ENCODE measurements around the gene DUXA. TPM values are rescaled to one million over a fixed set of nuclear protein-coding genes. Genes with fewer than 3 reads are reported as not detected.

The DUXA gene
- not detected in 2 replicates for total RNA-seq

DNA sequence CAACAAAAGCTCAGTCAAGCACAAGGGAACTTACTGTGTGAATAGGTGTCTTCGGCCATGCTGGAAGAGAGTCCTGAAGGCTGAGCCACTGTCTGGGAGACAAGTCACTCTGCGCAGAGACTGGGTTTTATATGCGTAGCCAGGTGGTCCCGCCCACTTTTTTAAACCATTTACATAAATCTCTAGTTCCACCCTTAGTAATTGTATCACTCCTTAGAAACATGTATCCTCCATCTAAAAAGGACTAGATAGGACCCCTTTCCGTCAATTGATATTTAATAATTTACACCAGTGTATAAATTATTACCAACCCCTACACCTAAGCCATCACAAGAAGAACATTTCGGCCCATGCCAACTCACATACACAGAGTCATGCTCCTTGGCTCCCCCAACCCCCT lies at the start of gene DUXA:
TSS of gene DUXA (minus strand) at position 101 of the 400 bp plus-strand sequence. CDS start at position 59, 42 bp downstream.

DNA sequence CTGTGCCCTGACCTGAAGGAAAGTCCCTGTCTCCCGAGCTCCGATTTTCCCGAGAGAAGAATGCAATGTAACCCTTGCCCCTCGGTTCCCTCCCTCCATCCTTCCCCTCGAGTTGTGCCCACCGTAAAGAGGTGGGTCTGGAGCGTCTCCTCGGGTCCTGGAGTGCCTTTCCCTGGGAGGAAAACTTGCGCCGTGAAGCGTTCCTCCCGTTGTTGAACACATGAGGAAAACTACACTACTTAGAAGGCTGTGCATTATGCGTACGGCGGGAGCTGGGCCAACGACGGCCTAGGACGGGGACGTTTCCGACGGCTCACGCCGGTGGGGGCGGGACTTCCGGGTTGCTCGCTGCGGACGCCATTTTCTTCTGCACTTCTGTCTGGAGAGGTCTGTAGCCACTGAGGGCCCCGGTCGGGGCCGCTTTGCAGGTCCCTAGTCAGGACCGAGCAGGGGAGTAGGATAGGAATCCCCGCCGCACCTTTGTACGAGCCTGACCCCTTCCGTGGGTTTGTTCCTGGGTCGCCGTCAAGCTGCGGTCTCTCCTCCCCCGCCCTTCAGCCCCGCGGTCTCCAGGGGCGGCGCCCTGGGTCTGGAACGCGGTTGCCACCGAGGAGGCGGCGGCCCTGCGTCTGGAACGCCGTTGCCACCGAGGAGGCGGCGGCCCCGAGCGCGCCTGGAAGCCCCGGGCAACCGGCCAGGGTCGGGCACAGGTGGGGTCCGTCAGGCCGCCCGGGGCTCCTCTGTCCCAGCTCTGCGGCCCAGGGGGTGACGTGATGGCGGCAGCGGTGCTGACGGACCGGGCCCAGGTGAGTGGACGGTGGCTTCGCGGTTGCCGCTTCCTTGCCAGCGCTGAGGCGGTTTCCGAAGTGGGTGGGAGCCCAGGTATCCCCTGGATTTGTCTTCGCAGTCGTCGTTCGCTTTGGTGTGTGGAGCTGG lies 24.1 kb upstream of the DUXA start, which contains the start of gene ZNF264:
TSS of gene ZNF264 (plus strand) at position 360 of the 936 bp plus-strand sequence. CDS start at position 774, 414 bp downstream.

Other genes starting within 250 kb of the DUXA start
- not detected in 2 replicates for gene USP29, start 47.5 kb downstream of the DUXA start, total RNA-seq
- not detected in 2 replicates for gene ZIM3, start 22.3 kb downstream of the DUXA start, total RNA-seq
- 16.3 and 23.6 TPM in 2 replicates for gene ZNF264, start 24.0 kb upstream of the DUXA start, total RNA-seq
- gene AURKC, start 63.5 kb upstream of the DUXA start, total RNA-seq = 1.4 and 6.9 TPM in 2 replicates
- gene ZNF805, start 73.1 kb upstream of the DUXA start, total RNA-seq = 7.3 and 13.3 TPM in 2 replicates
- 29.3 and 55.3 TPM in 2 replicates for gene ZNF460, start 113.0 kb upstream of the DUXA start, total RNA-seq
- gene ZNF543, start 153.0 kb upstream of the DUXA start, total RNA-seq = 5.3 and 8.2 TPM in 2 replicates
- gene ZNF304, start 183.8 kb upstream of the DUXA start, total RNA-seq = 4.9 and 13.0 TPM in 2 replicates
- 18.5 and 37.4 TPM in 2 replicates for gene TRAPPC2B, start 196.1 kb upstream of the DUXA start, total RNA-seq
- 0.78 and 3.0 TPM in 2 replicates for gene ZNF547, start 196.1 kb upstream of the DUXA start, total RNA-seq
- 6.1 and 9.8 TPM in 2 replicates for gene ZNF548, start 222.4 kb upstream of the DUXA start, total RNA-seq
- 3.2 and 9.5 TPM in 2 replicates for gene ZNF17, start 243.7 kb upstream of the DUXA start, total RNA-seq

Measured in epithelial cell of alveolus of lung (primary cell).